BLaER1 treated with 17β-estradiol and CSF1 and Interleukin-3, amounts not matched to agents 10 nM and 100 nM (cell line): ENCODE data around the gene ZNF683.

Experiments
- H3K27ac ChIP-seq, 11 experiments: shearing (Covaris generic); formaldehyde crosslinking; 2 replicates each; pipeline ENCODE4 v1.8.1; 2022
- H3K27me3 ChIP-seq, 11 experiments: shearing (Covaris generic); formaldehyde crosslinking; 2 replicates each; pipeline ENCODE4 v1.8.1; 2022
- H3K36me3 ChIP-seq, 11 experiments: shearing (Covaris generic); formaldehyde crosslinking; 2 replicates each; pipeline ENCODE4 v1.8.1; 2022
- H3K4me1 ChIP-seq, 10 experiments: shearing (Covaris generic); formaldehyde crosslinking; 2 replicates each; pipeline ENCODE4 v1.8.1; 2022
- H3K4me2 ChIP-seq, 11 experiments: shearing (Covaris generic); formaldehyde crosslinking; 2 replicates each; pipeline ENCODE4 v1.8.1; 2022
- H3K4me3 ChIP-seq, 10 experiments: shearing (Covaris generic); formaldehyde crosslinking; 2 replicates each; pipeline ENCODE4 v1.8.1; 2022
- H3K9ac ChIP-seq, 11 experiments: shearing (Covaris generic); formaldehyde crosslinking; 2 replicates each; pipeline ENCODE4 v1.8.1; 2022
- H3K9me3 ChIP-seq, 11 experiments: shearing (Covaris generic); formaldehyde crosslinking; replicated peaks in 1 of 11; 2 replicates each; pipeline ENCODE4 v1.8.1; 2022
- H4K20me1 ChIP-seq, 11 experiments: shearing (Covaris generic); formaldehyde crosslinking; 2 replicates each; pipeline ENCODE4 v1.8.1; 2022
- Cebpa-rat ChIP-seq, 11 experiments: shearing (Covaris generic); IDR thresholded peaks; 2 replicates each; pipeline ENCODE4 v1.8.1; 2022

The ZNF683 gene

GRCh38 chr1:26350343-26350700 lies 22.2 kb downstream of the ZNF683 start:
- H3K9ac ChIP-seq: no peak overlapping the region
- no peak overlapping the region for H3K4me2 ChIP-seq
- H3K36me3 ChIP-seq: no peaks in the 10 kb centered on the region
- peaks cover 0 to 16% (median 10%) of the 10 kb centered on the region in 10 experiments; a peak in 14 of 20 replicates for H3K4me1 ChIP-seq
- no peaks in the 10 kb centered on the region for H3K9me3 ChIP-seq
- TF ChIP-seq Cebpa-rat (IDR thresholded peaks at IDR 0.05): no peak
- no peak overlapping the region for H3K27ac ChIP-seq
- no peak overlapping the region for H3K4me3 ChIP-seq
- H3K27me3 ChIP-seq: no peaks in the 10 kb centered on the region
- no peaks in the 10 kb centered on the region for H4K20me1 ChIP-seq

GRCh38 chr1:26349877-26350244 lies 22.7 kb downstream of the ZNF683 start:
- Histone ChIP-seq H3K9ac (no peak overlapping the region), H3K27ac (no peak overlapping the region), H4K20me1 (no peaks in the 10 kb centered on the region), H3K27me3 (no peaks in the 10 kb centered on the region), H3K36me3 (no peaks in the 10 kb centered on the region), H3K4me1 (peaks cover 0 to 16% (median 10%) of the 10 kb centered on the region in 10 experiments; a peak in 14 of 20 replicates), H3K4me3 (no peak overlapping the region), H3K4me2 (no peak overlapping the region), H3K9me3 (no peaks in the 10 kb centered on the region)
- TF ChIP-seq Cebpa-rat (IDR thresholded peaks at IDR 0.05): no peak

- Histone ChIP-seq H3K4me1 (peaks cover 0 to 16% (median 10%) of the 10 kb centered on the region in 10 experiments; a peak in 14 of 20 replicates), H3K9me3 (no peaks in the 10 kb centered on the region), H3K27me3 (no peaks in the 10 kb centered on the region), H3K4me3 (no peak overlapping the region), H3K4me2 (no peak overlapping the region), H3K27ac (no peak overlapping the region), H3K36me3 (no peaks in the 10 kb centered on the region), H3K9ac (no peak overlapping the region), H4K20me1 (no peaks in the 10 kb centered on the region)
- TF ChIP-seq Cebpa-rat (IDR thresholded peaks at IDR 0.05): no peak
These were observed 23.2 kb downstream of the ZNF683 start for GRCh38 chr1:26349188-26349876.

GRCh38 chr1:26346274-26347033 lies 26.1 kb downstream of the ZNF683 start:
- no peaks in the 10 kb centered on the region for H3K9me3 ChIP-seq
- H3K4me3 ChIP-seq: no peak overlapping the region
- H3K9ac ChIP-seq: no peak overlapping the region
- H3K4me1 ChIP-seq: peaks cover 0 to 16% (median 10%) of the 10 kb centered on the region in 10 experiments; a peak in 14 of 20 replicates
- H3K36me3 ChIP-seq: no peaks in the 10 kb centered on the region
- peak overlapping the region in 3 of 11 experiments; percentile 3 to 48 (median 19); a peak in 3 of 22 replicates for H3K27ac ChIP-seq
- H3K27me3 ChIP-seq: no peaks in the 10 kb centered on the region
- peak overlapping the region in 8 of 11 experiments; percentile 13 to 77 (median 48); a peak in 13 of 22 replicates for H3K4me2 ChIP-seq
- no peaks in the 10 kb centered on the region for H4K20me1 ChIP-seq
- TF ChIP-seq Cebpa-rat (IDR thresholded peaks at IDR 0.05): no peak

- Histone ChIP-seq H4K20me1 (no peaks in the 10 kb centered on the region), H3K27ac (peak overlapping the region in 3 of 11 experiments; percentile 3 to 48 (median 19); a peak in 3 of 22 replicates), H3K4me1 (peaks cover 0 to 16% (median 10%) of the 10 kb centered on the region in 10 experiments; a peak in 14 of 20 replicates), H3K36me3 (no peaks in the 10 kb centered on the region), H3K9me3 (no peaks in the 10 kb centered on the region), H3K27me3 (no peaks in the 10 kb centered on the region), H3K9ac (no peak overlapping the region; a peak in 1 of 22 replicates), H3K4me3 (no peak overlapping the region), H3K4me2 (peak overlapping the region in 7 of 11 experiments; percentile 13 to 77 (median 49); a peak in 10 of 22 replicates)
- TF ChIP-seq Cebpa-rat (IDR thresholded peaks at IDR 0.05): no peak
These were observed 26.8 kb downstream of the ZNF683 start for GRCh38 chr1:26345718-26346117.

GRCh38 chr1:26344147-26344920 lies 28.2 kb downstream of the ZNF683 start:
- Histone ChIP-seq H3K4me2 (no peak overlapping the region), H3K9me3 (no peaks in the 10 kb centered on the region), H3K9ac (no peak overlapping the region), H3K4me1 (peaks cover 0 to 16% (median 10%) of the 10 kb centered on the region in 10 experiments; a peak in 14 of 20 replicates), H3K4me3 (no peak overlapping the region), H4K20me1 (no peaks in the 10 kb centered on the region), H3K36me3 (no peaks in the 10 kb centered on the region), H3K27me3 (no peaks in the 10 kb centered on the region), H3K27ac (no peak overlapping the region)
- no peak for TF ChIP-seq Cebpa-rat (IDR thresholded peaks at IDR 0.05)

- H4K20me1 ChIP-seq: 0 out of 22 replicates have a peak, but pooled peaks cover 0 to 5% (median 0%) of the 10 kb centered on the region in 11 experiments
- no peak overlapping the region for H3K4me2 ChIP-seq
- H3K27me3 ChIP-seq: peaks cover 17 to 27% (median 22%) of the 10 kb centered on the region in 11 experiments
- H3K27ac ChIP-seq: no peak overlapping the region
- no peak overlapping the region for H3K4me3 ChIP-seq
- no peaks in the 10 kb centered on the region for H3K9me3 ChIP-seq
- H3K36me3 ChIP-seq: no peaks in the 10 kb centered on the region
- TF ChIP-seq Cebpa-rat (IDR thresholded peaks at IDR 0.05): no peak
- H3K9ac ChIP-seq: no peak overlapping the region
- H3K4me1 ChIP-seq: peaks cover 7 to 31% (median 26%) of the 10 kb centered on the region in 10 experiments; a peak in 18 of 20 replicates
These were observed 32.5 kb downstream of the ZNF683 start for GRCh38 chr1:26340047-26340481.

- Histone ChIP-seq H3K9me3 (no peaks in the 10 kb centered on the region), H3K36me3 (no peaks in the 10 kb centered on the region), H3K4me1 (peaks cover 7 to 31% (median 26%) of the 10 kb centered on the region in 10 experiments; a peak in 18 of 20 replicates), H3K9ac (no peak overlapping the region), H3K27ac (no peak overlapping the region), H3K4me2 (no peak overlapping the region), H4K20me1 (0 out of 22 replicates have a peak, but pooled peaks cover 0 to 5% (median 0%) of the 10 kb centered on the region in 11 experiments), H3K4me3 (no peak overlapping the region), H3K27me3 (peaks cover 24 to 36% (median 31%) of the 10 kb centered on the region in 11 experiments)
- TF ChIP-seq Cebpa-rat (IDR thresholded peaks at IDR 0.05): no peak
These were observed 33.9 kb downstream of the ZNF683 start for GRCh38 chr1:26338670-26339069.
